Stimulated activated CD8-positive, alpha-beta memory T cell treated with anti-CD3 and anti-CD28 coated beads, Interleukin-15, amount 100 ng/mL, for 1 hour (primary cell): ENCODE results near the gene C11orf42.

Experiments
- DNase-seq: peaks from one replicate; pipeline ENCODE4 v3.0.0-alpha.2; 2020; ENCODE audit warnings: low read depth

The C11orf42 gene

DNA sequence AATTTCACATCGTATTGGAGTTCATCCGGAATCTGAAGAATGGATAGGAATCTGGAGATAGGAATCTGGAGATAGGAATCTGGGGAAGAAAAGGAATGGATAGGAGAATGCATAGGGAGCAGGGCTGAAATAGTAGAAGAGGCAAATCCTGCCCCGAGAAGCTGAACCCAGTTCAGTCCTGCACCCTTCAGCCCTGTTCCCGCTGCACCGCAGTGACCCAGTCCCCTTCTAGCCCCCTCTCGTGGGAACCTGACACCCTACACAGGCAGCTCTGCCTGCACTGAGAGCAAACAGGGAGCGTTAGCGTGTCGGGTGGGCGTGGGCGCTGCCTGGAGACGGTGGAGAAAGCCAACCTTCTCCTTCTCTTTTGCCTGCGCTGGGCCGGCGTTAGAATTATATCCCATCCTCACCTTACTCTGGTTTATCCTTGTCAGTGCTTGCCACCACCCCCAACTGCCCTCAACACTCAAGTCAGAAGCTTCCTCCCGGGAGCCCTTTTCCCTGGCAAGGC is 53.3 kb downstream of the C11orf42 start:
- DNase-seq: no peak

DNA sequence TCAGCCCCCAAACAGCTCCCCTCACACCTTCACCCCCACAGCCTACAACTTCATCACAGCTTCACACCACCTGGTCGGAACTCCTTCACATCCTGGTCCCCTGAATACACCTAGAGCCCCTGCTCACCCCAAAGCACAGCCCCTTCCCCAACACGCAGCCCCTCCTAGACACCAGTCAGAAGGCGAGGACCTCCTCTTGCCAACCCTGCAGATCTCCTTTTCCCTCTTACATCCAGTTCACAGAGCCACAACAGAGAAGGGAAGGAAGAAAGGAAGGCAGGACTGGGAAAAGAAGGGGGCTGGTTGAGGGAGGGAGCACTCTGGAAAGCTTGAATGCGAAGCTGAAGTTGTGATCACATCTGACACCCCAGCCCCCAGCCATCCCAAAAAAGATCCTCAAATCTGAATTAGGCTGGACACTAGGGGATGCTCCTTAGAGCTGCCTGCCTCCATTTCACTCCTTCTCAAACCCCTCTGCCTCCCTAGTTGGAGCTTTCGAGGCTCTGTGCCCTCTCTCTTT is 54.9 kb downstream of the C11orf42 start:
- no peak for DNase-seq
